ENCODE data around the gene LRRFIP2.

- TF ChIP-seq, protein P1, sequence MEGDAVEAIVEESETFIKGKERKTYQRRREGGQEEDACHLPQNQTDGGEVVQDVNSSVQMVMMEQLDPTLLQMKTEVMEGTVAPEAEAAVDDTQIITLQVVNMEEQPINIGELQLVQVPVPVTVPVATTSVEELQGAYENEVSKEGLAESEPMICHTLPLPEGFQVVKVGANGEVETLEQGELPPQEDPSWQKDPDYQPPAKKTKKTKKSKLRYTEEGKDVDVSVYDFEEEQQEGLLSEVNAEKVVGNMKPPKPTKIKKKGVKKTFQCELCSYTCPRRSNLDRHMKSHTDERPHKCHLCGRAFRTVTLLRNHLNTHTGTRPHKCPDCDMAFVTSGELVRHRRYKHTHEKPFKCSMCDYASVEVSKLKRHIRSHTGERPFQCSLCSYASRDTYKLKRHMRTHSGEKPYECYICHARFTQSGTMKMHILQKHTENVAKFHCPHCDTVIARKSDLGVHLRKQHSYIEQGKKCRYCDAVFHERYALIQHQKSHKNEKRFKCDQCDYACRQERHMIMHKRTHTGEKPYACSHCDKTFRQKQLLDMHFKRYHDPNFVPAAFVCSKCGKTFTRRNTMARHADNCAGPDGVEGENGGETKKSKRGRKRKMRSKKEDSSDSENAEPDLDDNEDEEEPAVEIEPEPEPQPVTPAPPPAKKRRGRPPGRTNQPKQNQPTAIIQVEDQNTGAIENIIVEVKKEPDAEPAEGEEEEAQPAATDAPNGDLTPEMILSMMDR (IDR thresholded peaks at IDR 0.05): no peak
- TF ChIP-seq ZFX (IDR thresholded peaks at IDR 0.05; ENCODE audit: borderline replicate concordance): no peak
Observed at GRCh38 chr3:37103103-37103808, 71.1 kb downstream of the LRRFIP2 start.

All from 22Rv1 (cell line).